HFFc6 (cell line): ENCODE data around the gene DGUOK. TPM values are rescaled to one million over a fixed set of nuclear protein-coding genes. Genes with fewer than 3 reads are reported as not detected.
A peak's percentile ranks its signal among the peaks of the same experiment; 100 is the strongest.

ENCODE experiments used
- DNase-seq: peaks from one replicate; pipeline ENCODE4 v3.0.0-alpha.2; 2018
- H3K27ac Mint-ChIP-seq: 2 replicates; pipeline ENCODE4 v1.8.0; 2020; ENCODE audit warnings: mild to moderate bottlenecking, mixed read lengths
- H3K27me3 Mint-ChIP-seq: 2 replicates; pipeline ENCODE4 v1.8.0; 2021; ENCODE audit warnings: mild to moderate bottlenecking, moderate library complexity, mixed read lengths; ENCODE audit not compliant: insufficient read depth
- H3K36me3 Mint-ChIP-seq: 2 replicates; pipeline ENCODE4 v1.8.0; 2021; ENCODE audit warnings: low read depth, mixed read lengths
- H3K4me1 Mint-ChIP-seq: 2 replicates; pipeline ENCODE4 v1.8.0; 2020; ENCODE audit warnings: low read depth, mixed read lengths
- H3K4me3 Mint-ChIP-seq: 2 replicates; pipeline ENCODE4 v1.8.0; 2020; ENCODE audit warnings: mild to moderate bottlenecking, moderate library complexity, mixed read lengths
- H3K9me3 Mint-ChIP-seq: 2 replicates; pipeline ENCODE4 v1.8.0; 2020; ENCODE audit warnings: mild to moderate bottlenecking, mixed read lengths
- total RNA-seq, 6 experiments: library from RNA; stranded (reverse); fragmentation: NEBNext Ultra II Directional; extraction: Animal tissue kit (Norgen Biotek cat#: 25700); gene quantifications; 2 replicates in 1 of 6; 3 replicates in 5 of 6; pipeline ENCODE4 v1.2.3, GENCODE V29; 2021
- TF ChIP-seq, protein P1 (sequence below): fragments of 200-600 bp; sonication (generic); IDR thresholded peaks from 2 replicates; pipeline ENCODE4 v1.5.0; 2021; ENCODE audit warnings: antibody characterized with exemption, mild to moderate bottlenecking

DGUOK gene
- total RNA-seq, 6 experiments from 2014 or later = 63.2 to 73.3 (median 69.3) TPM

GRCh38 chr2:73928963-73929347, 2.3 kb downstream of the DGUOK start:
- H3K27me3 Mint-ChIP-seq = peaks cover 3% of the 10 kb centered on the region; the same call in 1 of the 2 replicates
- H3K27ac Mint-ChIP-seq = peak overlapping the region; percentile 30; the same call in 1 of the 2 replicates
- TF ChIP-seq, protein P1, sequence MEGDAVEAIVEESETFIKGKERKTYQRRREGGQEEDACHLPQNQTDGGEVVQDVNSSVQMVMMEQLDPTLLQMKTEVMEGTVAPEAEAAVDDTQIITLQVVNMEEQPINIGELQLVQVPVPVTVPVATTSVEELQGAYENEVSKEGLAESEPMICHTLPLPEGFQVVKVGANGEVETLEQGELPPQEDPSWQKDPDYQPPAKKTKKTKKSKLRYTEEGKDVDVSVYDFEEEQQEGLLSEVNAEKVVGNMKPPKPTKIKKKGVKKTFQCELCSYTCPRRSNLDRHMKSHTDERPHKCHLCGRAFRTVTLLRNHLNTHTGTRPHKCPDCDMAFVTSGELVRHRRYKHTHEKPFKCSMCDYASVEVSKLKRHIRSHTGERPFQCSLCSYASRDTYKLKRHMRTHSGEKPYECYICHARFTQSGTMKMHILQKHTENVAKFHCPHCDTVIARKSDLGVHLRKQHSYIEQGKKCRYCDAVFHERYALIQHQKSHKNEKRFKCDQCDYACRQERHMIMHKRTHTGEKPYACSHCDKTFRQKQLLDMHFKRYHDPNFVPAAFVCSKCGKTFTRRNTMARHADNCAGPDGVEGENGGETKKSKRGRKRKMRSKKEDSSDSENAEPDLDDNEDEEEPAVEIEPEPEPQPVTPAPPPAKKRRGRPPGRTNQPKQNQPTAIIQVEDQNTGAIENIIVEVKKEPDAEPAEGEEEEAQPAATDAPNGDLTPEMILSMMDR = no peak
- no peak for DNase-seq
- H3K4me3 Mint-ChIP-seq = peak overlapping the region; percentile 6
- H3K9me3 Mint-ChIP-seq = no peaks in the 10 kb centered on the region
- H3K36me3 Mint-ChIP-seq = peaks cover 30% of the 10 kb centered on the region
- H3K4me1 Mint-ChIP-seq = peaks cover 63% of the 10 kb centered on the region

DNA sequence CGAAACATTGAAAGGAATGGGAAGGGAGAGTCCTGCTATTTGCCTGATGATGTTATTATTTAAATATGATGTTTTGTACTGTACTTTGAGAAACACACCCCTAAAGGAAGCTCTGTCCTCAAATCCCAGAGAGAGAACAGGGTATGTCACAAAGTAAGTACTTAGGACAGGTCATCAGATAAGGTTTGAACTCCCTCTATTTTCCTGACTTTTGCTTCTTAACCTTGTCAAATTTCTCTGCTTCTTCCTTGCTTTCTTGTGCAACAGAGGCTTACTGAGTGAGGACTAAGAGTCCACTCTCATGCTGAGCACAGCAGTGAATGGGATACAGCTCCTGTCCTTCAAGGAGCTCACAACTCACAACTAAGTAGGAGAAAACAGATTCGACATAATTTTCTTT, 3.7 kb downstream of the DGUOK start:
- TF ChIP-seq, protein P1 = no peak
- DNase-seq = no peak
- Mint-ChIP-seq H3K27me3 (peaks cover 3% of the 10 kb centered on the region; the same call in 1 of the 2 replicates), H3K4me3 (no peak overlapping the region), H3K27ac (no peak overlapping the region; the same call in 1 of the 2 replicates), H3K4me1 (peaks cover 67% of the 10 kb centered on the region), H3K36me3 (peaks cover 30% of the 10 kb centered on the region), H3K9me3 (no peaks in the 10 kb centered on the region)

- Mint-ChIP-seq H3K36me3 (peaks cover 39% of the 10 kb centered on the region), H3K27ac (peak overlapping the region; percentile 3), H3K4me3 (no peak overlapping the region; the same call in 1 of the 2 replicates), H3K27me3 (peaks cover 3% of the 10 kb centered on the region; the same call in 1 of the 2 replicates), H3K9me3 (no peaks in the 10 kb centered on the region), H3K4me1 (peaks cover 74% of the 10 kb centered on the region)
- TF ChIP-seq, protein P1 = no peak
- peak; percentile 38 for DNase-seq
Measured at GRCh38 chr2:73931531-73932500, 5.1 kb downstream of the DGUOK start.

- Mint-ChIP-seq H3K27me3 (no peaks in the 10 kb centered on the region; the same call in 1 of the 2 replicates), H3K4me1 (peaks cover 81% of the 10 kb centered on the region), H3K9me3 (no peaks in the 10 kb centered on the region), H3K4me3 (no peak overlapping the region; the same call in 1 of the 2 replicates), H3K36me3 (peaks cover 40% of the 10 kb centered on the region), H3K27ac (no peak overlapping the region)
- no peak for DNase-seq
- TF ChIP-seq, protein P1 = no peak
Measured at GRCh38 chr2:73933194-73933593, 6.5 kb downstream of the DGUOK start.

DNA sequence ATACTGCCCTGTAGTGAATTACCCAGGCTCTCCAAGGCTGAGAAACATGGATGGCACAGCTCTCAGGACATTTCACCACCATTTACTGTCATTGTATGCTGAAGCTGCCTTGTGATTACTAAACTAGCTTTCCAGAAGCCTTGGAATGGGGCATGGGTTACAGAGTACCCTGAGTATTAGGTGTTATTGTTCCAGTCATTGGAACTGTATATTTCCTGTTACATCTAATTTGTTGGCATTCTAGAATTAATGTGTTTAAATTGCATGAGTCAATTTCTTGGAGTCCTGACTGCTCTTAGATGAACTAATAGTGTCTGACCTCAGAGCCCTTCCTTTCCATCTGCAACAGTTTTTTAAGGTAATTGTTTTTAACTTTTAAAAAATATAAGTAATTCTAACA, 9.0 kb downstream of the DGUOK start:
- Mint-ChIP-seq H3K27ac (no peak overlapping the region), H3K27me3 (no peaks in the 10 kb centered on the region), H3K9me3 (no peaks in the 10 kb centered on the region), H3K4me3 (no peak overlapping the region), H3K36me3 (peaks cover 32% of the 10 kb centered on the region), H3K4me1 (peaks cover 84% of the 10 kb centered on the region)
- DNase-seq = no peak
- TF ChIP-seq, protein P1 = no peak
